ENCODE data around the gene CFAP74.
"Not testable (repeated sequence)": the region's sequence is repeated elsewhere in the genome, so short reads cannot be mapped to it uniquely, and the experiment has no call there.

GRCh38 chr1:1934848-1935247 is 68.7 kb downstream of the CFAP74 start:
- not testable (repeated sequence) for TF ChIP-seq POLR2A (IDR thresholded peaks at IDR 0.05; ENCODE audit: low read length); GATA1 (IDR thresholded peaks at IDR 0.05; ENCODE audit: low read depth, low read length)

Data from erythroblast (primary cell).